HEK293 (cell line): Measurements from ENCODE around the gene TULP1.
A peak's percentile ranks its signal among the peaks of the same experiment; 100 is the strongest.

Experiments
- CTCF ChIA-PET: fragments of 350-600 bp; formaldehyde crosslinking; extraction: SDS; loops from one replicate; lab custom pipeline; 2021; ENCODE audit warnings: antibody characterized with exemption; lab: Yijun Ruan, JAX
- POLR2A ChIA-PET: fragments of 300-600 bp; formaldehyde crosslinking; extraction: SDS; loops from one replicate; lab custom pipeline; 2020; ENCODE audit warnings: antibody characterized with exemption, inconsistent platforms; lab: Yijun Ruan, JAX
- H3K27ac ChIP-seq: fragments of 200-500 bp; sonication (Bioruptor generic); 2 replicates; pipeline ENCODE4 v1.5.1; 2014; ENCODE audit warnings: low read depth, low read length, control low read depth, inconsistent platforms; ENCODE audit errors: extremely low read depth
- H3K36me3 ChIP-seq, 2 experiments: fragments of 200-500 bp in 1 of 2; sonication (Bioruptor generic) in 1 of 2; 1 replicate in 1 of 2; 2 replicates in 1 of 2; pipeline ENCODE4 v1.5.1; 2014 to 2017; ENCODE audit warnings: inconsistent platforms in 2 of 2, low read length in 2 of 2; ENCODE audit not compliant: control insufficient read depth in 2 of 2, insufficient read depth in 1 of 2
- H3K4me1 ChIP-seq: fragments of 200-500 bp; sonication (Bioruptor generic); 2 replicates; pipeline ENCODE4 v1.5.1; 2014; ENCODE audit warnings: mild to moderate bottlenecking, low read length, inconsistent platforms; ENCODE audit not compliant: control insufficient read depth, insufficient read depth
- H3K4me3 ChIP-seq: 2 replicates; pipeline ENCODE4 v1.5.1; 2011; ENCODE audit warnings: low read depth, mild to moderate bottlenecking, control low read depth, low read length, moderate library complexity
- H3K9me3 ChIP-seq: fragments of 200-500 bp; sonication (Bioruptor generic); 2 replicates; pipeline ENCODE4 v1.5.1; 2014; ENCODE audit warnings: low read depth, low read length, inconsistent platforms; ENCODE audit not compliant: control insufficient read depth, insufficient read depth
- BCL11B ChIP-seq: fragments of 450-650 bp; formaldehyde crosslinking; IDR thresholded peaks from 2 replicates; pipeline ENCODE4 v1.5.1; 2016; ENCODE audit warnings: low read depth, missing biosample characterization, missing genetic modification characterization
- EGR2 ChIP-seq: fragments of 450-650 bp; formaldehyde crosslinking; IDR thresholded peaks from 2 replicates; pipeline ENCODE4 v1.5.1; 2016; ENCODE audit warnings: low read depth, missing biosample characterization, missing genetic modification characterization
- FEZF1 ChIP-seq: fragments of 450-650 bp; formaldehyde crosslinking; IDR thresholded peaks from 2 replicates; pipeline ENCODE4 v1.5.1; 2016; ENCODE audit warnings: missing biosample characterization, missing genetic modification characterization
- GLIS2 ChIP-seq: fragments of 450-650 bp; formaldehyde crosslinking; IDR thresholded peaks from 2 replicates; pipeline ENCODE4 v1.5.1; 2016; ENCODE audit warnings: missing biosample characterization, missing genetic modification characterization
- SP7 ChIP-seq: fragments of 450-650 bp; formaldehyde crosslinking; IDR thresholded peaks from 2 replicates; pipeline ENCODE4 v1.5.1; 2016; ENCODE audit warnings: missing biosample characterization, missing genetic modification characterization
- TCF7L2 ChIP-seq: IDR thresholded peaks from 2 replicates; pipeline ENCODE4 v1.6.1; 2011; ENCODE audit warnings: low read depth, mild to moderate bottlenecking, inconsistent platforms, low read length, moderate library complexity, borderline replicate concordance
- ZFHX2 ChIP-seq: fragments of 450-650 bp; formaldehyde crosslinking; conservative IDR thresholded peaks from 2 replicates; pipeline ENCODE4 v1.5.1; 2016; ENCODE audit warnings: missing biosample characterization, missing genetic modification characterization
- ZIC2 ChIP-seq: fragments of 450-650 bp; formaldehyde crosslinking; IDR thresholded peaks from 2 replicates; pipeline ENCODE4 v1.5.1; 2016; ENCODE audit warnings: missing biosample characterization, missing genetic modification characterization
- ZNF132 ChIP-seq: fragments of 450-650 bp; formaldehyde crosslinking; IDR thresholded peaks from 2 replicates; pipeline ENCODE4 v1.5.1; 2017; ENCODE audit warnings: missing biosample characterization, missing genetic modification characterization, borderline replicate concordance
- ZNF138 ChIP-seq: fragments of 450-650 bp; formaldehyde crosslinking; IDR thresholded peaks from 2 replicates; pipeline ENCODE4 v1.5.1; 2016; ENCODE audit warnings: missing biosample characterization, missing genetic modification characterization, borderline replicate concordance
- ZNF146 ChIP-seq: fragments of 450-650 bp; formaldehyde crosslinking; IDR thresholded peaks from 2 replicates; pipeline ENCODE4 v1.5.1; 2016; ENCODE audit warnings: missing biosample characterization, missing genetic modification characterization
- ZNF155 ChIP-seq: fragments of 450-650 bp; formaldehyde crosslinking; IDR thresholded peaks from 2 replicates; pipeline ENCODE4 v1.5.1; 2016; ENCODE audit warnings: missing biosample characterization, missing genetic modification characterization
- ZNF169 ChIP-seq: fragments of 450-650 bp; formaldehyde crosslinking; IDR thresholded peaks from 2 replicates; pipeline ENCODE4 v1.5.1; 2016; ENCODE audit warnings: missing biosample characterization, missing genetic modification characterization
- ZNF19 ChIP-seq: fragments of 450-650 bp; formaldehyde crosslinking; IDR thresholded peaks from 2 replicates; pipeline ENCODE4; 2016; ENCODE audit warnings: missing biosample characterization, missing genetic modification characterization, low read depth
- ZNF211 ChIP-seq: fragments of 450-650 bp; formaldehyde crosslinking; IDR thresholded peaks from 2 replicates; pipeline ENCODE4 v1.5.1; 2016; ENCODE audit warnings: low read depth, missing biosample characterization, missing genetic modification characterization
- ZNF426 ChIP-seq: fragments of 450-650 bp; formaldehyde crosslinking; IDR thresholded peaks from 2 replicates; pipeline ENCODE4 v1.5.1; 2017; ENCODE audit warnings: missing biosample characterization, missing genetic modification characterization, mild to moderate bottlenecking, inconsistent platforms, moderate library complexity
- ZNF473 ChIP-seq: fragments of 450-650 bp; formaldehyde crosslinking; IDR thresholded peaks from 2 replicates; pipeline ENCODE4 v1.5.1; 2017; ENCODE audit warnings: missing biosample characterization, missing genetic modification characterization
- ZNF514 ChIP-seq: fragments of 450-650 bp; formaldehyde crosslinking; IDR thresholded peaks from 2 replicates; pipeline ENCODE4 v1.5.1; 2016; ENCODE audit warnings: missing biosample characterization, missing genetic modification characterization
- ZNF521 ChIP-seq: fragments of 450-650 bp; formaldehyde crosslinking; IDR thresholded peaks from 2 replicates; pipeline ENCODE4 v1.5.1; 2017; ENCODE audit warnings: missing biosample characterization, mild to moderate bottlenecking, missing genetic modification characterization
- ZNF626 ChIP-seq: fragments of 450-650 bp; sonication (Bioruptor Pico); formaldehyde crosslinking; IDR thresholded peaks from 2 replicates; pipeline ENCODE4 v1.5.1; 2018; ENCODE audit warnings: missing biosample characterization, missing genetic modification characterization, inconsistent platforms
- ZNF837 ChIP-seq: fragments of 450-650 bp; formaldehyde crosslinking; IDR thresholded peaks from 2 replicates; pipeline ENCODE4 v1.5.1; 2016; ENCODE audit warnings: missing biosample characterization, missing genetic modification characterization
- TF ChIP-seq, protein P1 (sequence below): fragments of 450-650 bp; formaldehyde crosslinking; IDR thresholded peaks from 2 replicates; pipeline ENCODE4 v1.5.1; 2016; ENCODE audit warnings: missing biosample characterization, missing genetic modification characterization
- TF ChIP-seq, protein P2 (sequence below): fragments of 450-650 bp; formaldehyde crosslinking; IDR thresholded peaks from 2 replicates; pipeline ENCODE4 v1.5.1; 2016; ENCODE audit warnings: missing biosample characterization, missing genetic modification characterization
- TF ChIP-seq, protein P3 (sequence below): IDR thresholded peaks from 2 replicates; pipeline ENCODE4 v1.6.1; 2011; ENCODE audit warnings: mild to moderate bottlenecking, low read depth, low read length, borderline replicate concordance
- TF ChIP-seq, protein P4 (sequence below): fragments of 450-650 bp; IDR thresholded peaks from 2 replicates; pipeline ENCODE4 v1.5.1; 2018; ENCODE audit warnings: missing biosample characterization, mild to moderate bottlenecking, missing genetic modification characterization

The TULP1 gene

DNA sequence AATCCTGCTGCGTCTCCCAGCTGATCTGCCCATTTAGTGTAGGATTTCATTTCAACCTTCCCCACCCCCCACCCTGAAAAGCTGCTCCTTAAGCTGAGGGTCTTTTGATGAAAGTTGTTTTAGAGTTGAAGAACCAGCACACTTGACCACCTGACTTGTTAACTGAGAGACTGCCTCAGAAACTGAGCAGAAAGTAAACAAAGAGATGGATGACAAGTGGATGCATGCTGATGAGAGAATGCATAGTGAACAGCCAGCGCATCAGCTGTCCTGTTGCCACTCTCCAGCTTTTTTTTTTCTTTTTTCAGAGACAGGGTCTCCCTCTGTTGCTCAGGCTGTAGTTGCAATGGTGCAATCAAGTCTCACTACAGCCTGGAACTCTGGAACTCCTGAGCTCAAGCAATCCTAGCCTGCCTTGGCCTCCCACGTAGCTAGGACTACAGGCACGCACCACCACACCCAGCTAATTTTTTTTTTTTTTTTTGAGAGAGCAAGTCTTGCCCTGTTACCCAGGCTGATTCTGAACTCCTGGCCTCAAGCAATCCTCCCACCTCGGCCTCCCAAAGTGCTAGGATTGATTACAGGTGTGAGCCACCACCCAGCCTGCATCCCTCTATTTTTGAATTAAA lies 35.0 kb downstream of the TULP1 start (continued):
- TF ChIP-seq, protein P1, sequence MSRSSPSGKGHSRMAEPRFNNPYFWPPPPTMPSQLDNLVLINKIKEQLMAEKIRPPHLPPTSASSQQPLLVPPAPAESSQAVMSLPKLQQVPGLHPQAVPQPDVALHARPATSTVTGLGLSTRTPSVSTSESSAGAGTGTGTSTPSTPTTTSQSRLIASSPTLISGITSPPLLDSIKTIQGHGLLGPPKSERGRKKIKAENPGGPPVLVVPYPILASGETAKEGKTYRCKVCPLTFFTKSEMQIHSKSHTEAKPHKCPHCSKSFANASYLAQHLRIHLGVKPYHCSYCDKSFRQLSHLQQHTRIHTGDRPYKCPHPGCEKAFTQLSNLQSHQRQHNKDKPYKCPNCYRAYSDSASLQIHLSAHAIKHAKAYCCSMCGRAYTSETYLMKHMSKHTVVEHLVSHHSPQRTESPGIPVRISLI, result peak; percentile 64; the same call in 1 of the 2 replicates
- no peak for TF ChIP-seq ZNF514 (tag by site-specific recombination)
- TF ChIP-seq, protein P2, sequence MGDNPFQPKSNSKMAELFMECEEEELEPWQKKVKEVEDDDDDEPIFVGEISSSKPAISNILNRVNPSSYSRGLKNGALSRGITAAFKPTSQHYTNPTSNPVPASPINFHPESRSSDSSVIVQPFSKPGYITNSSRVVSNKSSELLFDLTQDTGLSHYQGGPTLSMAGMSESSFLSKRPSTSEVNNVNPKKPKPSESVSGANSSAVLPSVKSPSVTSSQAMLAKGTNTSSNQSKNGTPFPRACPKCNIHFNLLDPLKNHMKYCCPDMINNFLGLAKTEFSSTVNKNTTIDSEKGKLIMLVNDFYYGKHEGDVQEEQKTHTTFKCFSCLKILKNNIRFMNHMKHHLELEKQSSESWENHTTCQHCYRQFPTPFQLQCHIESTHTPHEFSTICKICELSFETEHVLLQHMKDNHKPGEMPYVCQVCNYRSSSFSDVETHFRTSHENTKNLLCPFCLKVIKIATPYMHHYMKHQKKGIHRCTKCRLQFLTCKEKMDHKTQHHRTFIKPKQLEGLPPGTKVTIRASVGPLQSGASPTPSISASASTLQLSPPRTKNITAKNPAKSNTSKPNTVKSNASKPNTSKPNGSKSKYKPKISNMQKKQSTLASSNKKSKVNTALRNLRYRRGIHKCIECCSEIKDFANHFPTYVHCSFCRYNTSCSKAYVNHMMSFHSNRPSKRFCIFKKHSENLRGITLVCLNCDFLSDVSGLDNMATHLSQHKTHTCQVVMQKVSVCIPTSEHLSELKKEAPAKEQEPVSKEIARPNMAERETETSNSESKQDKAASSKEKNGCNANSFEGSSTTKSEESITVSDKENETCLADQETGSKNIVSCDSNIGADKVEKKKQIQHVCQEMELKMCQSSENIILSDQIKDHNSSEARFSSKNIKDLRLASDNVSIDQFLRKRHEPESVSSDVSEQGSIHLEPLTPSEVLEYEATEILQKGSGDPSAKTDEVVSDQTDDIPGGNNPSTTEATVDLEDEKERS (tag by site-specific recombination), result 0 out of 2 replicates have a peak, but pooled peaks have one; percentile 48
- TF ChIP-seq ZNF19 (tag by site-specific recombination), result no peak
- no peak for TF ChIP-seq FEZF1 (tag by site-specific recombination)
- TF ChIP-seq ZNF169 (tag by site-specific recombination), result no peak

DNA sequence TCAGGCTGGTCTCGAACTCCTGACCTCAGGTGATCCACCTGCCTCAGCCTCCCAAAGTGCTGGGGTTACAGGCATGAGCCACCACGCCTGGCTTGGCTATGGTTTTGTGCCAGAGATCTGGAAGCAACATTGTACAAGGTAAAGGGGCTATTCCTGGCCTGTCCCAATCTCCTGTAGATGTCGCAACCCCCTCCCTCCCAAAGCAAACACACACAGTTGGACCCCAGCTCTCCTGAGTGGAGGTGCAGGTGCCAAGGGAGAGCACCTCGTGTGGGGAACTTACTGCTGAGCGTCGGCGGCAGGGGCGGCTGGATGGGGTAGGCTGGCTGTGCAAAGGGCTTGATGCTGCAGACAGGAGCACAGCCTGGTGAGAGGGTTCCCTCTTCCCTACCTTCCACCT lies 35.7 kb downstream of the TULP1 start:
- H3K9me3 ChIP-seq, result no peaks in the 10 kb centered on the region
- H3K4me1 ChIP-seq, result no peaks in the 10 kb centered on the region
- ChIA-PET POLR2A (interaction anchor here (1.2 to 9.5 kb wide), 3 partner anchors 8 to 20 kb away, joined by 4 to 198 read pairs (median 4); partner anchors contain the start of gene TEAD3), CTCF (no interaction called here)
- no peak overlapping the region for H3K27ac ChIP-seq
- TF ChIP-seq ZNF211 (no peak), ZFHX2 (tag by site-specific recombination) (peak; percentile 38; the same call in 1 of the 2 replicates), ZNF132 (tag by site-specific recombination) (no peak), ZIC2 (tag by site-specific recombination) (peak; percentile 83), SP7 (tag by site-specific recombination) (no peak), ZNF473 (no peak), BCL11B (tag by site-specific recombination) (no peak), ZNF138 (tag by site-specific recombination) (no peak), ZNF837 (tag by site-specific recombination) (no peak), EGR2 (tag by site-specific recombination) (peak; percentile 47; the same call in 1 of the 2 replicates), ZNF626 (tag by site-specific recombination) (no peak), ZNF521 (tag by site-specific recombination) (no peak), ZNF146 (tag by site-specific recombination) (no peak), TCF7L2 (no peak), GLIS2 (tag by site-specific recombination) (no peak), ZNF426 (tag by site-specific recombination) (no peak), ZNF155 (tag by site-specific recombination) (no peak), ZNF19 (tag by site-specific recombination) (no peak)
- TF ChIP-seq, protein P3, sequence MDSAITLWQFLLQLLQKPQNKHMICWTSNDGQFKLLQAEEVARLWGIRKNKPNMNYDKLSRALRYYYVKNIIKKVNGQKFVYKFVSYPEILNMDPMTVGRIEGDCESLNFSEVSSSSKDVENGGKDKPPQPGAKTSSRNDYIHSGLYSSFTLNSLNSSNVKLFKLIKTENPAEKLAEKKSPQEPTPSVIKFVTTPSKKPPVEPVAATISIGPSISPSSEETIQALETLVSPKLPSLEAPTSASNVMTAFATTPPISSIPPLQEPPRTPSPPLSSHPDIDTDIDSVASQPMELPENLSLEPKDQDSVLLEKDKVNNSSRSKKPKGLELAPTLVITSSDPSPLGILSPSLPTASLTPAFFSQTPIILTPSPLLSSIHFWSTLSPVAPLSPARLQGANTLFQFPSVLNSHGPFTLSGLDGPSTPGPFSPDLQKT, result no peak
- TF ChIP-seq, protein P4, sequence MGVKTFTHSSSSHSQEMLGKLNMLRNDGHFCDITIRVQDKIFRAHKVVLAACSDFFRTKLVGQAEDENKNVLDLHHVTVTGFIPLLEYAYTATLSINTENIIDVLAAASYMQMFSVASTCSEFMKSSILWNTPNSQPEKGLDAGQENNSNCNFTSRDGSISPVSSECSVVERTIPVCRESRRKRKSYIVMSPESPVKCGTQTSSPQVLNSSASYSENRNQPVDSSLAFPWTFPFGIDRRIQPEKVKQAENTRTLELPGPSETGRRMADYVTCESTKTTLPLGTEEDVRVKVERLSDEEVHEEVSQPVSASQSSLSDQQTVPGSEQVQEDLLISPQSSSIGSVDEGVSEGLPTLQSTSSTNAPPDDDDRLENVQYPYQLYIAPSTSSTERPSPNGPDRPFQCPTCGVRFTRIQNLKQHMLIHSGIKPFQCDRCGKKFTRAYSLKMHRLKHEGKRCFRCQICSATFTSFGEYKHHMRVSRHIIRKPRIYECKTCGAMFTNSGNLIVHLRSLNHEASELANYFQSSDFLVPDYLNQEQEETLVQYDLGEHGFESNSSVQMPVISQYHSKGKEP, result no peak
- H3K36me3 ChIP-seq, result peaks cover 0 to 57% of the 10 kb centered on the region in 2 experiments; a peak in 1 of 3 replicates
- no peak overlapping the region for H3K4me3 ChIP-seq
